OCI-M1 (cell line): ENCODE measurements around the gene UBA3.

Experiments used
- DNase-seq: peaks from one replicate; lab custom pipeline; 2025; lab: John Stamatoyannopoulos, UW

Gene UBA3

GRCh38 chr3:69080233-69080920 lies at the start of gene UBA3:
Gene UBA3 (minus strand): TSS chr3:69080365. CDS start chr3:69080353, 12 bp downstream.
- peak; percentile 84 for DNase-seq

GRCh38 chr3:69129531-69129930 lies 49.4 kb upstream of the UBA3 start:
- DNase-seq = no peak

DNA sequence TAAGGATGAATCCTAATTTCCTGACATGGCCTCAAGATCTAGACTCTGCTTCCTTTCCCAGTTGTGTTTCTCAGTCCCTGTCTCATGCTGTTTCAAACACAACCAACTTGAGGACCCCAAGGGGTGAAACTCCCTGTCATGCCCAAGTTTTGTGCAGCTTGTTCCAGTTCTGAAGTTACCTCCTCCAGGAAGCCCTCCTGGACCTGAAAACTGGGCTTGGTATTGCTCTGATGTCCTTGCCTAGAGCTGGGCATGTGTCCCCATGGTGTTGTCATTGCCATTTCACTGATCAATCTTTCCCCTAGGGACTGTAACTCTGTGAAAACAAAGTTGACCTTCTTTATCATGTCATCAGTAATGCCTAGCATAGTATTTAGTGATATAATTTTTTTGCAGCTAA lies 48.3 kb upstream of the UBA3 start:
- DNase-seq = no peak

DNA sequence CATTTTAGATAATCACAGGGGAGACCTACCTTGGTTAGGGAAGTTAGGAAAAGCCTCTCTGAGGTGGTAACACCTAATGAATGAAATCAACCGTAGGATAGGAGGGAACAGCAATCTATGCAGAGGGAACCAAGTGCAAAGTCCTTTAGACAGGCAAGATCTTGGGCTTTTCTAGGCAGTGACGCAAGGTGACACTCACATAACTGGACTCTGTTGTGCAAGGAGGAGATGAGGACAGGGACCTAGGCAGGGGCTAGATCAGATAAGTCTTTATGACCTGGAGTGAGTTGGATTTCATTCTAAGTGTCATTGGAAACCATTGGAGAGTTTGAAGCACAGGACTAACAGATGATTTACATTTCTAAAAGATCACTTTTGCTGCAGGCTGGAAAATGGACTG lies 46.8 kb upstream of the UBA3 start:
- DNase-seq = no peak

- no peak for DNase-seq
Observed at GRCh38 chr3:69126216-69126615, 46.1 kb upstream of the UBA3 start.

GRCh38 chr3:69122403-69122802 lies 42.2 kb upstream of the UBA3 start, which contains the start of gene LMOD3:
Gene LMOD3 (minus strand): TSS chr3:69122595. CDS start chr3:69122386, 209 bp downstream.
- no peak for DNase-seq

GRCh38 chr3:69121950-69122349 lies 41.8 kb upstream of the UBA3 start:
- DNase-seq = no peak

- DNase-seq = no peak
Observed at GRCh38 chr3:69121513-69121912, 41.3 kb upstream of the UBA3 start.

GRCh38 chr3:69120879-69121464 lies 40.8 kb upstream of the UBA3 start:
- DNase-seq = peak; percentile 80

DNA sequence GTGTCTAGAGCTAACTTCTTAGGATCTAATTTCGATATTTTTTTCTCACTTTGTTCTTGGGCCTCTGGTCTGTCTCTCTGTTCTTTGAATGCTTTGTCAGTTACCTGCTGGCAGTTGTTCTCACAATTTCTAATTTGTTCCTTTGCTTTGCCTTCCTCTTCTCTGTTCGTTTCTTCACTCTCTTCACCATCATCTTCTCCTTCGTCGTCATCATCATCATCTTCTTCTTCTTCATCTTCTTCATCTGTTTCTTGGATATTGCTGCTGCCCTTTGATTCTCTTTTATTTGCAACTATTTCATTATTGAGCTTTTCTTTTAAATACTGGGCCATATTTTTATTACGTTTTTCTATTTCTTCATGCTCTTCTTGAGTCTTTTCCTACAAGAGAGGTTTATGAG lies 39.5 kb upstream of the UBA3 start:
- DNase-seq = no peak

- no peak for DNase-seq
Observed at GRCh38 chr3:69119138-69119537, 39.0 kb upstream of the UBA3 start.

DNA sequence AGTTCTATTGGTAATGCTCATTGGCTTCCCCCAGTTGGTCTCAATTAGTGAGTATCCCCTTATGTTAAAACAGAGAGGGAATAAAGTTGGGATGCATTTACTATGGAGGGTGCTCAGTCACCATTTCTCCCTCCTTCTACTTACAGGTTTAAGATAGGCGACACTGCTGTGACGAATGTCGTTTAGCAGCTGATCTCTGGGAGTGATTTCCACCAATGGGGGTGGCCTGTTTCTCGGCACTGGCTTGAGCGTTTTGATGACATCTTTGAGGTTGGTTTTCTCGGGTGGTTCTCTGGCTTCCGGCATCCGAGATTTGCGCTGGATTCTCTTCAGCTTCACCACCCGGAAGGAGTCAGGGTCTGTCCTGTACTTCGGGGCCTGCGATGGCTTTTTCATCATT lies 38.4 kb upstream of the UBA3 start:
- DNase-seq = no peak

- no peak for DNase-seq
Observed at GRCh38 chr3:69116897-69117296, 36.7 kb upstream of the UBA3 start.

DNA sequence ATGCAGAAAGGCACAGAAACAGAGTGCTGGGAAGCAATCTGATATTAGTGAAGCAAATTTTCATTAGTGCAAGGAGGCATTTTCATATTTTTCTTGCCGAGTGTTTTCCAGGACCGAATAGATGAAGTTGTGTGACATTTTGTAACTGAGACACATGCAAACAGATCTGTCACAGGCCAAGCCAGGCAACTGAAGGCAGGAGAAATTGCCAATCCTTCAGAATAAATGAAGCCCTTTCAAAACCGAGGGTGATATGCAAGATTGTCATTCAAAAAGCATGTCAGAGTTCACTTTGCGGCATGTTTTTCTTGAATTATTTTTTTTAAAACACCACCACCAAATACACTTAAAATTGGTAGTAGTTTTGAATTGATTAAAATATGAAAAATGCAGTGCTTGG lies 36.0 kb upstream of the UBA3 start:
- DNase-seq = no peak

DNA sequence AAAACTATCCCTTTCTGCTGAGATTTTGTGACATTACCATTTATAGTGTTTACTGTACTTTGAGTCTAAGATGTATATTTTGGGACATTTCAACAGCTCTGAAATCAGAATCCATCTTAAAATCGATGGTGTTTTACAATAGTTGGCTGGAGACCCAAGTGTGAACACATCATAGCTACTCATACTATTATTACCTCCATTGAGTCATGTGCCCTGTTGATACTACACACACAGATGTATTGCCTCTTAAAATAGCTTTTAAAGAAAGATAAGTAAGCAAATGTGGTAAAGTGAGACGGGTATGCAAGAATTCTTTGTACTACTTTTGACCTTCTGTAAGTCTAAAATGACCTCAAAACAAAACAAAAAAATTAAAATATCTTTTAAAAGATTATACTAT lies 35.6 kb upstream of the UBA3 start:
- DNase-seq = no peak

GRCh38 chr3:69113536-69113935 lies 33.4 kb upstream of the UBA3 start:
- peak; percentile 58 for DNase-seq

GRCh38 chr3:69110941-69111546 lies 30.9 kb upstream of the UBA3 start:
- no peak for DNase-seq

GRCh38 chr3:69108811-69109210 lies 28.6 kb upstream of the UBA3 start:
- DNase-seq = peak; percentile 54

GRCh38 chr3:69107841-69108240 lies 27.7 kb upstream of the UBA3 start:
- DNase-seq = no peak

DNA sequence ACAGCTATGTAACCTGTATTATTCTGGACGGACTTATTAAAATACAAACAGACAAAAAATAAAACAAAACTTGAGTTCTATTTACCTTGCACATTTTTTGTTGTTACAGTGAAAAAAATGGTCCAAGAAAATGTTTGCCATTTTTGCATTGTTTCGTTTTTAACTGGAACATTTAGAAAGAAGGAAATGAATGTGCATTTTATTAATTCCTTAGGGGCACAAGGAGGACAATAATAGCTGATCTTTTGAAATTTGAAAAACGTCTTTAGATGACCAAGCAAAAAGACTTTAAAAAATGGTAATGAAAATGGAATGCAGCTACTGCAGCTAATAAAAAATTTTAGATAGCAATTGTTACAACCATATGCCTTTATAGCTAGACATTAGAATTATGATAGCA lies 25.2 kb upstream of the UBA3 start:
- DNase-seq = no peak

DNA sequence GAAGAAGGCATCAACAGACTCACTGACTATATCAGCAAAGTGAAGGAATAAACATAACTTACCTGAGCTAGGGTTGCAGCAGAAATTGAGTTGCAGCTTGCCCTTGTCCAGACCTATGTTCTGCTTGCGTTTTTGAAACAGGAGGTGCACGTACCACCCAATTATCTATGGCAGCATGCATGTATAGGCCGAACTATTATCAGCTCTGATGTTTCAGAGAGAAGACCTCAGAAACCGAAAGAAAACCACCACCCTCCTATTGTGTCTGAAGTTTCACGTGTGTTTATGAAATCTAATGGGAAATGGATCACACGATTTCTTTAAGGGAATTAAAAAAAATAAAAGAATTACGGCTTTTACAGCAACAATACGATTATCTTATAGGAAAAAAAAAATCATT lies 24.4 kb upstream of the UBA3 start:
- peak; percentile 60 for DNase-seq

GRCh38 chr3:69103123-69103522 lies 23.0 kb upstream of the UBA3 start:
- DNase-seq = no peak

- DNase-seq = no peak
Observed at GRCh38 chr3:69102384-69102783, 22.2 kb upstream of the UBA3 start.

- DNase-seq = no peak
Observed at GRCh38 chr3:69099576-69099975, 19.4 kb upstream of the UBA3 start.
